ENCODE data around the gene ATP2A1. TPM values are rescaled to one million over a fixed set of nuclear protein-coding genes. Genes with fewer than 3 reads are reported as not detected.

ATP2A1 gene
- total RNA-seq, 2 donors from 2014 or later = 0.41 to 0.42 TPM

GRCh38 chr16:28876019-28876659, 2.1 kb upstream of the ATP2A1 start:
- ATAC-seq (ENCODE audit: insufficient number of reproducible peaks, low FRiP score, low read depth) (no peak), DNase-seq (ENCODE audit: low spot score) (no peak)
- peaks cover 19% of the 10 kb centered on the region for H3K36me3 ChIP-seq
- no peak overlapping the region for H3K27ac ChIP-seq
- no peak overlapping the region for H3K4me3 ChIP-seq
- peaks cover 8 to 14% of the 10 kb centered on the region in 2 donors for H3K4me1 ChIP-seq (ENCODE audit: control insufficient read depth in 1 of 2, low read depth in 2 of 2)
- no peak for TF ChIP-seq CTCF (IDR thresholded peaks at IDR 0.05)
- no peaks in the 10 kb centered on the region for H3K27me3 ChIP-seq (replicated peaks; ENCODE audit: insufficient read depth)
- no peaks in the 10 kb centered on the region for H3K9me3 ChIP-seq

GRCh38 chr16:28876973-28877654, 1.2 kb upstream of the ATP2A1 start:
- Histone ChIP-seq H3K27ac (no peak overlapping the region), H3K27me3 (replicated peaks; ENCODE audit: insufficient read depth) (no peaks in the 10 kb centered on the region), H3K4me1 (ENCODE audit: control insufficient read depth in 1 of 2, low read depth in 2 of 2) (peaks cover 8 to 14% of the 10 kb centered on the region in 2 donors), H3K9me3 (no peaks in the 10 kb centered on the region), H3K4me3 (no peak overlapping the region), H3K36me3 (peaks cover 10% of the 10 kb centered on the region)
- ATAC-seq (ENCODE audit: insufficient number of reproducible peaks, low FRiP score, low read depth) = no peak
- TF ChIP-seq CTCF (IDR thresholded peaks at IDR 0.05) = no peak
- DNase-seq (ENCODE audit: low spot score) = no peak

- ATAC-seq (ENCODE audit: insufficient number of reproducible peaks, low FRiP score, low read depth) (no peak), DNase-seq (ENCODE audit: low spot score) (no peak)
- H3K27me3 ChIP-seq (replicated peaks; ENCODE audit: insufficient read depth) = no peaks in the 10 kb centered on the region
- no peak overlapping the region for H3K27ac ChIP-seq
- TF ChIP-seq CTCF (IDR thresholded peaks at IDR 0.05) = no peak
- H3K36me3 ChIP-seq = peaks cover 5% of the 10 kb centered on the region
- H3K9me3 ChIP-seq = no peaks in the 10 kb centered on the region
- H3K4me1 ChIP-seq (ENCODE audit: control insufficient read depth in 1 of 2, low read depth in 2 of 2) = peaks cover 8 to 14% of the 10 kb centered on the region in 2 donors
- H3K4me3 ChIP-seq = no peak overlapping the region
These were observed 660 bp upstream of the ATP2A1 start for GRCh38 chr16:28877655-28878000.

GRCh38 chr16:28879261-28879840, 1.1 kb downstream of the ATP2A1 start:
- DNase-seq (ENCODE audit: low spot score) = no peak
- TF ChIP-seq CTCF (IDR thresholded peaks at IDR 0.05) = no peak
- H3K36me3 ChIP-seq = peaks cover under 1% of the 10 kb centered on the region
- H3K27me3 ChIP-seq (replicated peaks; ENCODE audit: insufficient read depth) = no peaks in the 10 kb centered on the region
- peak overlapping the region; percentile 94 for H3K4me3 ChIP-seq
- no peaks in the 10 kb centered on the region for H3K9me3 ChIP-seq
- no peak for ATAC-seq (ENCODE audit: insufficient number of reproducible peaks, low FRiP score, low read depth)
- no peak overlapping the region for H3K27ac ChIP-seq
- H3K4me1 ChIP-seq (ENCODE audit: control insufficient read depth in 1 of 2, low read depth in 2 of 2) = peaks cover 8 to 14% of the 10 kb centered on the region in 2 donors

GRCh38 chr16:28879841-28880588, 1.7 kb downstream of the ATP2A1 start:
- H3K9me3 ChIP-seq = no peaks in the 10 kb centered on the region
- peak; percentile 51 for ATAC-seq (ENCODE audit: insufficient number of reproducible peaks, low FRiP score, low read depth)
- peak overlapping the region; percentile 94 for H3K4me3 ChIP-seq
- peak; percentile 64 for DNase-seq (ENCODE audit: low spot score)
- no peaks in the 10 kb centered on the region for H3K36me3 ChIP-seq
- H3K27ac ChIP-seq = no peak overlapping the region
- peaks cover 8 to 14% of the 10 kb centered on the region in 2 donors for H3K4me1 ChIP-seq (ENCODE audit: control insufficient read depth in 1 of 2, low read depth in 2 of 2)
- peak; percentile 54 for TF ChIP-seq CTCF (IDR thresholded peaks at IDR 0.05)
- no peaks in the 10 kb centered on the region for H3K27me3 ChIP-seq (replicated peaks; ENCODE audit: insufficient read depth)

Data from thoracic aorta (tissue), 2 donors.